Activated effector memory CD4-positive, alpha-beta T cell treated with Interleukin-2 at 50 U/mL for 16 hours (primary cell): ENCODE measurements around the gene ZNF764.
"Not testable (repeated sequence)": the region's sequence is repeated elsewhere in the genome, so short reads cannot be mapped to it uniquely, and the experiment has no call there.

ENCODE experiments used
- DNase-seq: peaks from one replicate; pipeline ENCODE4 v3.0.0-alpha.2; 2020

ZNF764 gene

DNA sequence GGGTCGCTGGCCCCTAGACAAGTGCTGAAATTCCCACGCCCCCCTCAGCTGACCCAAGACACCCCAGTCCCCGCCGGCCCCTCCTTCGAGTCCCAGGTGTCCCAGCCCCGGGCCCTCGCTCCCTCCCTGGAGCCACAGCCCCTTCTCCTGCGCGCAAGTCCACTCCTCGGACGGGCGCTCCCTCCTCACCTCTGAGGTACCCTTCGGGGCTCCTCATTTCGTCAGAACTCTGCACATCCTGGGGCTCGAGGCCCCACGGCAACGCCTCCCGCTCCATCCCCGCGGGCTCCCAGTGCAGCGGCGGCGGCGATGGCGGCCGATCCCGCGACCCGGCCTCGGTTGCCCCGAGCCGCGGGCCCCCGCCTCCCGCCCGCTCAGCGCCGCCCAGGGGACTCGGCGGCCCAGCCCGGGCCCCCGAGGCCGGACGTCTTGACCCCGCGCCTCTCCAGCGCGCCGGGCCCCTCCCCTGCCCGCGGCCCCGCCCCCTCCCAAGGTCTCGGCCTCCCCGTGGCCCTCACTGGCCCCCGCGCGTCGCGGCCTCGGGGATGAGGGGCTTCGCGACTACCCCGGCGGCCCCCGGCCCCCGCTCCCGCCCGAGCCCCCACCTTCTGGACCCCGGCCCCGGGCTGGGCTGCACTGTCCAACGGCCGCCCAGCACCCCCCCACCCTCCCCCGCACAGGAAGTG is 31.9 kb downstream of the ZNF764 start, which contains the start of gene ZNF768:
ZNF768 (minus strand) TSS at position 430 of the 686 bp plus-strand sequence; CDS start at position 277, 153 bp downstream.
- no peak for DNase-seq

DNA sequence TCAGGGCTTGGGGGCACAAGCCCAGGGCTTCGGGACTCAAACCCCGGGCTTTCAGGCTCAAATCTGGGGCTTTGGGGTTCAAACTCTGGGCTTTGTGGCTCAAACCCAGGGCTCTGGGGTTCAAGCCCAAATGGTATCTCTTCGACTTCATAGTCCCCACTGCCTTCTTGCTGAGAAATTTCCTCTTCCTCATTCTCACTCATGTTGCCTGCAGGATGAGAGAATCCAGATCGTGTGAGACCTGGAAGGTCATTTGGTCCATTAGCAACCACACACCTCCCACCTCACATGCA is 32.4 kb downstream of the ZNF764 start:
- DNase-seq, result no peak

DNA sequence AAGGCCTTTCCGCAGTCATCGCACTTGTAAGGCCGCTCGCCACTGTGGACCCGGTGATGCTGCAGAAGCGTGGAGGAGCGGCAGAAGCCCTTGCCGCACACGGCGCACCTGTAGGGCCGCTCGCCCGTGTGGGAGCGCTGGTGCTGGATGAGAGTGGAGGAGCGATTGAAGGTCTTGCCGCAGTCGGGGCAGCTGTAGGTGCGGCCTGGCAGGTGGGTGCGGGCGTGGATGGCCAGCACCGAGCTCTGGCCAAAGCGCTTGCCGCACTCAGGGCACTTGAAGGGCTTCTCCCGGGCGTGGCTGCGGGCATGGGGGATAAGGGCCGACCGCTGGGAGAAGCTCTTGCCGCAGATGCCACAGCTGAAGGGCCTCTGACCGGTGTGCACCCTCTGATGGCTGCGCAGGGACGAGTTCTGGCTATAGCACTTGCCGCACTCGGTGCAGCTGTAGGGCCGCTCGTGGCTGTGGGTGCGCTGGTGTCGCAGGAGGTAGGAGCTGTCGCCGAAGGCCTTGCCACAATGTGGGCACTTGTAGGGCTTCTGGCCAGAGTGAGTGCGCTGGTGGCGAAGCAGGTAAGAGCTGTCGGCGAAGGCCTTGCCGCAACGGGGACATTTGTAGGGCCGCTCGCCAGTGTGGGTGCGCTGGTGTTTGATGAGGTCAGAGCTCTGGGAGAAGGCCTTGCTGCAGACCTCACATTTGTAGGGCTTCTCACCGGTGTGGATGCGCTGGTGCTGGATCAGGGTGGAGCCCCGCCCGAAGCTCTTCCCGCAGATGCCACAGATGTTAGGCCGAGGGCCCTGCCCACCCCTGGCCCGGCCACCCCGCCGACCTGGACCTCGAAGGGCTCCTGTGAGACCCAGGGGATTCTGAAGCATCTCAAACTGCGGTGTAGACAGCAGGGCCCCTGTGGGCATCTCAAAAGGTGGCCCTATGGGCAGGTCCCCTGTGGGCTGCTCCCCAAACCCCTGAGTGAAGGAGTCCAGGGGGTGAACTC is 33.3 kb downstream of the ZNF764 start:
- DNase-seq, result no peak

DNA sequence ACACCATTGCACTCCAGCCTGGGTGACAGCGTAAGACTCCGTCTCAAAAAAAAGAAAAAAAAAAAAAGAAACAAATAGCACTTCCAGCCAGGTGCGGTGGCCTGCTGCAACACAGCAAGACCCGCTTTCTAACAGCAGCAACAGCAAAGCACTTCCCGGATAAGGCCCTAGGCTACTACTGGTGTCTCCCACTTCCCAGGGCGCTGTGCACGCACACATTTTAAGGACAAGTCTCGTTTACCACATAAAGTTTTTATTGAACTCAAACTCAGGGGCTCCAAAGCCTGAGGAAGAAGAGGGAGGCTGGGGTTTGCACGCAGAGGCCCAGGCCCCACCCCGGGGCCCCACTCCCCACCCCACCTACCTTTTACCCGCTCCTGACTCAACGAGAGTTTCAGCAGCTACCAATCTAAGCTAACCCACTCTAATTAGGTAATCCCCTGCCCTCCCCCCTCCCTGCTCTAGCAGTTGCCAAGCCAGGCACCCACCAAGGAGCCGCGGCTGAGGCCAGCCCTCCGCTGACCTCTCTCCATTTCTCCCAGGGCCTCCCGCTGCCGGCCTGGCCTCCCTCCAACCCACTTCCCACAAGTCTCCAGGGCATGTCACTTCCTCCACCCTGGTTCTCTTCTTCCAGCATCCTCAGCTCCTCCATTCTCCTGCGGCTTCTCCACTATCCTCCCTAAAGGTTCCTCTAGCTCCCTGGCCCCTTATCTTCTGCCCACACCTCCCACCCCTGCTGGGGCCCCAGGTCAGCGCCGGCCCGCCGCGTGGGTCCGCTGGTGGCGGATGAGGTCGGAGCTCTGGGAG is 34.2 kb downstream of the ZNF764 start:
- no peak for DNase-seq

DNA sequence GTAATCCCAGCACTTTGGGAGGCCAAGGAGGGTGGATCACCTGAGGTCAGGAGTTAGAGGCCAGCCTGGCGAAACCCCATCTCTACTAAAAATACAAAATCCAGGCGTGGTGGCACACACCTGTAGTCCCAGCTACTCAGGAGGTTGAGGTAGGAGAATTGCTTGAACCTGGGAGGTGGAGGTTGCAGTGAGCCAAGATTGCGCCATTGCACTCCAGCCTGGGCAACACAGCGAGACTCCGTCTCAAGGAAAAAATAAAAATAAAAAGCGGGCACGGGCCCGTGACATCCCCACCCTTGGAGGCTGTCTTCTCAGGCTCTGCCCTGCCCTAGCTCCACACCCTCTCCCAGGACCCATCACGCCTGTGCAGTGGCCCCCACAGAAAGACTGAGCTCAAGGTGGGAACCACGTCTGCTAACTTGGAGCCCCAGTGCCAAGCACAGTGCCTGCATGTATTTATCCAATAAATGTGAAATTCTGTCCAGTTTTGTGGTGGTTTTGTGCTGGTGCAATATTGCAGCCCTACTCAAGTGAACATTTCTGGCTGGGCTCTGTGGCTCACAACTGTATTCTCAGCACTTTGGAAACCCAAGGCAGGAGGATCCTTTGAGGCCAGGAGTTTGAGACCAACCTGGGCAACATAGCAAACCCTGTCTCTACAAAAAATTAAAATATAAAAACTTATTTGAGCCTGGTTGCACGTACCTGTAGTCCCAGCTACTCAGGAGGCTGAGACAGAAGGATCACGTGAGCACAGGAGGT is 35.3 kb downstream of the ZNF764 start:
- not testable (repeated sequence) for DNase-seq

DNA sequence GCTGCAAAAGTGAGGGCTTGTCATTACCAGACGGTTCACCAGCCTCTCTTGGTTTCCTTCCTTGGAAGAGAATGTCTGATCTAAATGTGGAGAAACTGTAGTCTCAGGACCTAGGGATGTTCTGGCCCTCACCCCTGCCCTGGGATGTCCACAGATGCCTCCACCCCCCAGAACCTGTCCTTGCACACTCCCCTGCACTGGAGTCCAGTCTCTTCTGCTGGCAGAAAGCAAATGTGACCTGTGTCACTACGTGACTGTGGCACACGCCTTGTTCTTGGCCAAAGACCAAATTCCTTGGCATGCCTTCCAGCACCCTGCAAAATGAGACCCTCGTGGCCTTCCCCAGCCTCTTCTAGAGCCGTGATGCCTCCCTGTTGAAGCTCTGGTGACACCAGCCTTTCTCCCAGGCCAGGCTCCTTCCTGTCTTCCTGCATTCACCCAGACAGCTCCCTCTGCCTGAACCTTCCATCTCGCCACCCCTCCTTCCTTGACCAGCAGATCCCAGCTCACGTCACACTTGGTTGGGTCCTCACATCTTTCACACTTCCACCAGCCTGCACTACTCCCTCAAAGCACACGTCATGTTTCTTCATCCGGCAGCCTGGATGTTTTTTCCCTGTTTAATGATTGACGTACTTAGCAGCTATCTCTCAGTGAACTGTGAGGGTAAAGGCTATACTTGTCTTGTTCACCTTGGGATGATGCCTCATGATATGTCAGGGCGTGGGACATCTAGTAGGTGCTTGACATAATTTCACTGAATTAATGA is 36.1 kb downstream of the ZNF764 start:
- DNase-seq, result no peak

DNA sequence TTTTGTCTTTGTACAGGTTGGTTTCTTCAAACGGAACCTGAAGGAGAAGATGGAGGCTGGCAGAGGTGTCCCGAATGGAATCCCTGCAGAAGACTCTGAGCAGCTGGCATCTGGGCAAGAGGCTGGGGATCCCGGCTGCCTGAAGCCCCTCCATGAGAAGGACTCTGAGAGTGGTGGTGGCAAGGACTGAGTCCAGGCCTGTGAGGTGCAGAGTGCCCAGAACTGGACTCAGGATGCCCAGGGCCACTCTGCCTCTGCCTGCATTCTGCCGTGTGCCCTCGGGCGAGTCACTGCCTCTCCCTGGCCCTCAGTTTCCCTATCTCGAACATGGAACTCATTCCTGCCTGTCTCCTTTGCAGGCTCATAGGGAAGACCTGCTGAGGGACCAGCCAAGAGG is 36.7 kb downstream of the ZNF764 start:
- no peak for DNase-seq

DNA sequence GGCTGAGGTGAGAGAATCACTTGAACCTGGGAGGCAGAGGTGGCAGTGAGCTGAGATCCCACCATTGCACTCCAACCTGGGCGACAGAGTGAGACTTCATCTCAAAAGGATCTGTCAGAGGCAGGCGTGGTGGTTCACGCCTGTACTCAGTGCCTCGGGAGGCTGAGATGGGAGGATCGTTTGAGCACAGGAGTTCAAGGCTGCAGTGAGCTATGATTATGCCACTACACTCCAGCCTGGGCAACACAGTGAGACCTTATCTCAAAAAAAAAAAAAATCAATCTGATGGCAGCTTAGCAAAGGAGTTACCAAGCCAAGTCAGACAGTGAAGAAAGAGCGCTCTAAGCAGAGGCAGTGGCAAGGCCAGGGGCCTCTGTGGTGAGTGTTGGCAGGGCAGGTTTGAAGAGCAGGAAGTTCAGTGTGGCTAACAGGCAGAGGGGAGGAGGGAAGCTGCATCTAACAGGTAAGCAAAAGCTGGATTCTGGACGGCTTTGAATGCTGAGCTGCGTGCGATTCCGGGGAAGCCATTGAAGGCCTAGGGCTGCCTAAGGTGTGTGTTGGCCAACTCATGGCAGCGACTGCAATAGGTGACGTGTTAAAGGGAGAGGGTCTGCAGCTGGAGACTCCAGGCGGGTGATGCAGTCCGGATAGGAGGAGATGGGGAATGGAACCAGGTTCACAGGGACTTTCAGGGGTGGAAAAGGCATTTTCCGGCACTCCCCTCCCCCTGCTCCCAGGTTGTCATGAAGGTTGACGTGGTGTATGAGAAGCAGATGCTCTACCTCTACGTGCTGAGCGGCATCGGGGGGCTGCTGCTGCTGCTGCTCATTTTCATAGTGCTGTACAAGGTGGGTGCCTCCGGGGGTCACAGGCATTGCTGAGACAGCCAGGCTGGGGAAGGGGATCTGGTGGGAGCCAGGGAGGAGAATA is 38.8 kb downstream of the ZNF764 start:
- no peak for DNase-seq

DNA sequence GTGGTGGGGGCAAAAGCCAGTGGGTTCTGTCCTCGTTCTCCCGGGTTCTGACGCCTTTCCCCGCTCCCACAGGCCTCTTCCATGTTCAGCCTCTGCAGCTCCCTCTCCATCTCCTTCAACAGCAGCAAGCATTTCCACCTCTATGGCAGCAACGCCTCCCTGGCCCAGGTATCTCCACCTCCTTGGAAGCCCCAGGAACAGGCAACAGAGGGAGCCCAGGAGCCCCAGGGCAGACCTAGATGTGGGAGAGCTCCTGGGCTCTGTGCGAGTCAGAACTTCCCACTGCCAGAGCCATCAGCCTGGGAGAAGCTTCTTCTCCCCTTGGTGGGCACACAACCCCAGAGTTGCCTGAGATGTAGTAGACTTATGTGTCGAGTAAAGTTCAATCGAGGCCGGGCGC is 39.6 kb downstream of the ZNF764 start:
- no peak for DNase-seq

DNA sequence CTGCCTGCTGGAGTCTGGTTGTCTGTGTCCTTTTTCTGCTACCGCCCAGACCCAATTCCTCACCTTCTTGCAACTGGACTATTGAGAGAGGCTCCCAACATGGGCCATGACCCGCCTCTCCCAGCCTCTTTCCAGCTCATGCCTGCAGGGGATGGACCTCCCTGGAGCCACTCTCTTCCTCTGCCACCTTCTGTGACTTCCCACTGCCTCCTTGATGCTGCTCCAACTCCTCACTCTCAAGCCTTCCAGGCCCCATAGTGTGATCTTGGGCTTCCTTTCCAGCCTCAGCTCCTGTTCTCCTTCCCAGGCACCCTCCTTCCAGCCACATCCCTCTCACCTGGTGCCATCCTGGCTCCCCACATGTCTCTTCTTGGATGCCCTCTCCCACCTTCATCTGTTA is 42.9 kb downstream of the ZNF764 start:
- DNase-seq, result no peak

DNA sequence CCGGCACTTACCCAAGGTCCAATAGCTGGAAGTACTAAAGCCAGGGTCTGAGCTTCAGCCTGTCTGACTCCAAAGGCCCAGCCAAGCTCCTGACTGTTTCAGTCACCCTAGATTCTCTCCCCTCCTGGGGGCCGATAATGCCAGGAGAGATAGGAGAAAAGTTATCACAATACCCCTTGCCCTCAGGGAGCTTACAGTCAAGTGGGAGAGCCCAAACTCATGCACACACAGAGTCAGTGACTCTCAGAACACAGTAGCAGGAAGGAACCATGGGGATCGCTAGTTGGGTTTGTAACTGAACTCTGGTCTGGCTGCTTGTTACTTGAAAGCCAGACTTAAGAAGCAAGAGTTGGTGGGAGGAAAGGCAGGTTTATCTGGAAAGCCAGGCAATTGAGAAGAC is 46.7 kb downstream of the ZNF764 start:
- no peak for DNase-seq

DNA sequence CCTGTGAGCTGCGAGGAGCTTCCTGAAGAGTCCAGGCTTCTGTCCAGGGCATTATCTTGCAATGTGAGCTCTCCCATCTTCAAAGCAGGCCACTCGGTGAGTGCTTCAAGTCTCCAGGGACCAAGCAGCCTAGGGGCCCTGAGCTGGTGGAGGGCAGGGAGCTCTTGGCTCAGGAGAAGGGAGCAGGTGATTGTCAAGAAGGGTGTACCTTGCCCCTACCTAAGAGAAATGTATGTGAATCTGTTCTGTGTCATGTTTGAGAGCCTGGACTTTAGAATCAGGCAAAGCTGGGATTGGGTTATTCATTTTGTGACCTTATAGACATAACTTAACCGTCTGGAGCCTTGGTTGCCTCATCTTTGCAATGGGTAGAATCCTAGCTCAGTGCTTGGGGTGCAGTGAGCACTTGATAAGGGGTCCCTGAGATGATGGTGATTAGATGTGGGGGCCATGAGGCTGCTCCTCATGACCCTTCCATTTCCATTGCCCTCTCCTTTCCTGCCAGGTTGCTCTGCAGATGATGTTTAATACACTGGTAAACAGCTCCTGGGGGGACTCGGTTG is 47.7 kb downstream of the ZNF764 start:
- no peak for DNase-seq

DNA sequence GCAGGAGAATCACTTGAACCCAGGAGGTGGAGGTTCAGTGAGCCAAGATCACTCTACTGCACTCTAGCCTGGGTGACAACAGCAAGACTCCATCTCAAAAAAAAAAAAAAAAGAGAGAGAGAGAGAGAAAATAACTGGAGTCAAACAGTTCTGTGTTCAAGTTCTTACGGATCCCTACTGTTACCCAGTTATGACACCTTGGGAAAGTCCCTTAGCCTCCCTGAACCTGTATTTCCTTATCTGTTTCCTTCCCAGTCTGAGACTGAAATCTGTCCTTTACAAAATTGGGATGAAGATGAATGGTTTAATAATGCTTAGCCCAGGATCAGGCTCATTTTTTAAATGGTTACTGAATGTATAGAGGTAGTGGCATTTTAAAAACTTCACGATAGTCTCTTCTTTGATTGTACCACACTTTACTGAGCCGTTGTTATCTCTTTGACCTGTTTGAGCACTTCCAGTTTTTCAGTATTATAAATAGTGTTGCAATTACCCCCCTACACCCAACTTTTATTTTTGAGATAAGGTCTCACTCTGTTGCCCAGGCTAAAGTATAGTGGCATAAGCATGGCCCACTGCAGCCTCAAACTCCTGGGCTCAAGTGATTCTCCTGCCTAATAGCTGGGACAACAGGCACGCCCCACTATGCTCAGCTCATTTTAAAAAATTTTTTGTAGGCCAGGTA is 49.0 kb downstream of the ZNF764 start:
- no peak for DNase-seq
